ENCODE results near the gene IL23A.

Gene IL23A

DNA sequence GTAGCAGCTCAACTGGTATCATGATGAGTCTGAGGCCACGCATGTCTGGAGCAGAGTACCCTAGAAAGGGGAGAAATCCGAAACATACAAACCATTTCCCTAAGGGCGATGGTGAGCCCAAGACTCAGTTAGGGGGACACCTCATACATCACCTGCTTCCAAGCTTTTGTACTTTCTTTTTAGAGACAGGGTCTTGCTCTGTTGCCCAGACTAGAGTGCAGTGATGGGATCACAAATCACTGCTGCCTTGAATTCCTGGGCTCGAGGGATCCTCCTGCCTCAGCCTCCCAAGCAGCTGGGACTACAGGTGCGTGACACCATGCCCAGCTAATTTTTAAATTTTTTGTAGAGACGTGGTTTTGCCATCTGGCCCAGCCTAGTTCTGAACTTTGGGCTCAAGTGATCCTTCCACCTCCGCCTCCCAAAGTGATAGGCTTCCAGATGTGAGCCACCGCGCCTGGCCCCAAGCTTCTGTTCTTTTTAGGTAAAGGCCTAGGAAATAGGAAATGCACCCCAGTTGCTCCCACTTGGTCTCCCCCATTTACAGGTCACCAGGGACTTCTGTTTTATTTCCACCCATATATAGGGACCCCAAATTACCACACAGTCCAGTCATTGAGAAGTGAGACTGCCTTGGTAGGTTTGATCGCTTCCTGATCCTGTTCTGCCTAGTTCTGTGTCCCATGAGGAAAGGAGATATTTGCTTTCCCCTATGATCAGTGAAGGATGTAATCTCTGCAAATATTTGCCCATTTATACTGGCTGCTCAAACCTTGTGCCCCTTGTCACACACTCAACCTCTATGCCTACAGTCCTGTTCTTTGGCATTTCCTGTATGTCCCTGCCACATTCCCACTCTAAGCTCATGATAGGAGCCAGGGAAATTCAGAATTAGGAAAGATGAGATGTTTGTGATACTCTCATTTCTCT, 23.7 kb downstream of the IL23A start, which contains the start of gene APOF:
APOF (minus strand) TSS at position 728 of the 930 bp plus-strand sequence; CDS start at position 616, 112 bp downstream.
- DNase-seq: no peak

DNA sequence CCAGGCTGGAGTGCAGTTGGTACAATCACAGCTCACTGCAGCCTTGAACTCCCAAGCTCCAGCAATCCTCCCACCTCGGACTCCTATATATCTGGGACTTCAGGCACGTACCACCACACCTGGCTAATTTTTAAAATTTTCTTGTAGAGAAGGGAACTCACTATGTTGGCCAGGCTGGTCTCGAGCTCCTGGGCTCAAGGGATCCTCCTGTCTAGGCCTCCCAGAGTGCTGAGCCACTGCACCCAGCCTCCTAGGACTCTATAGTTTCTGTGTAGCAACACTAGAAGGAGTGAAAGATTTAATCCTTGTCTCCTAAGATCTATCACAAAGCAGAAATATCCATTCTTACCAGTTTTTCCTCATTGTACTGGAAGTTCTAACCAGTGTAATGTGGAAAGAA, 28.3 kb downstream of the IL23A start:
- no peak for DNase-seq

DNA sequence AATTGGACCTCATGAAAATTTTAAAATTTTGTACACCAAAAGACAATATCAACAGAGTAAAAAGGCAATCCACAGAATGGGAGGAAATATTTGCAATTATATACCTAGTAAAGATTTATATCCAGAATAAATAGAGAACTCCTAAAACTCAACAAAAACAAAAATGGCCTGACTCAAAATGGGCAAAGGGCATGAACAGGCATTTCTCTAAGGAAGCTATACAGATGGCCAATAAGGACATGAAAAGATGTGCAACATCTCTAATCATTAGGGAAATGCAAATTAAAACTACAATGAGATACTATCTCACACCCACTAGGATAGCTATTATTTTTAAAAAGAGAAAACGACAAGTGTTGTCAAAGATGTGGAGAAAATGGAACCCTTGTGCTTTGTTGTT, 34.8 kb downstream of the IL23A start:
- DNase-seq: no peak

DNA sequence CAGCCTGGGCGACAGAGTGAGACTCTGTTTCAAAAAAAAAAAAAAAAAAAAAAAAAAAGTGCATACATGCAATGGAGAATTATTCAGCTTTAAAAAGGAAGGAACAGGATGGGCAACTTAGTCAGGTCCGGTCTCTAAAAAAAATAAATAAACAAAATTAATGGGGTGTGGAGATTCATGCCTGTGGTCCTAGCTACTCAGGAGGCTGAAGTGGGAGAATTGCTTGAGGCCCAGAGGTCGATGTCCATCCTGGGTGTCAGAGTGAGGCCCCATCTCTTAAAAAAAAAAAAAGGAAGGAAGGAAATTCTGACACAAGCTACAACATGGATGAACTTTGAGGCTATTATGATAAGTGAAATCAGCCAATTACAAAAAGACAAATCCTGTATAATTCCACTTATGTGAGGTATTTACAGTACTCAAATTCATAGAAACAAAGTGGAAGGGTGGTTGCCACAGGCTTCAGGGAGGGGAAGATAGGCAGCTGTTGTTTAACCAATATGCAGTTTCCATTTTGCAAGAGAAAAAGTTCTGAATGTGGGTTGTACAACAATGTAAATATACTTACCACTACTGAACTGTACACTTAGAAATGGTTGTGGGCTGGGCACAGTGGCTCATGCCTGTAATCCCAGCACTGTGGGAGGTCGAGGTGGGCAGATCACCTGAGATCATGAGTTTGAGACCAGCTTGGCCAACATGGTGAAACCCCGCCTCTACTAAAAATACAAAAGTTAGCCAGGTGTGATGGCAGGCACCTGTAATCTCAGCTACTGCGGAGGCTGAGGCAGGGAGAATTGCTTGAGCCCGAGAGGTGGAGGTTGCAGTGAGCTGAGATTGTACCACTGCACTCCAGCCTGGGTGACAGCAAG, 36.3 kb downstream of the IL23A start:
- DNase-seq: no peak

DNA sequence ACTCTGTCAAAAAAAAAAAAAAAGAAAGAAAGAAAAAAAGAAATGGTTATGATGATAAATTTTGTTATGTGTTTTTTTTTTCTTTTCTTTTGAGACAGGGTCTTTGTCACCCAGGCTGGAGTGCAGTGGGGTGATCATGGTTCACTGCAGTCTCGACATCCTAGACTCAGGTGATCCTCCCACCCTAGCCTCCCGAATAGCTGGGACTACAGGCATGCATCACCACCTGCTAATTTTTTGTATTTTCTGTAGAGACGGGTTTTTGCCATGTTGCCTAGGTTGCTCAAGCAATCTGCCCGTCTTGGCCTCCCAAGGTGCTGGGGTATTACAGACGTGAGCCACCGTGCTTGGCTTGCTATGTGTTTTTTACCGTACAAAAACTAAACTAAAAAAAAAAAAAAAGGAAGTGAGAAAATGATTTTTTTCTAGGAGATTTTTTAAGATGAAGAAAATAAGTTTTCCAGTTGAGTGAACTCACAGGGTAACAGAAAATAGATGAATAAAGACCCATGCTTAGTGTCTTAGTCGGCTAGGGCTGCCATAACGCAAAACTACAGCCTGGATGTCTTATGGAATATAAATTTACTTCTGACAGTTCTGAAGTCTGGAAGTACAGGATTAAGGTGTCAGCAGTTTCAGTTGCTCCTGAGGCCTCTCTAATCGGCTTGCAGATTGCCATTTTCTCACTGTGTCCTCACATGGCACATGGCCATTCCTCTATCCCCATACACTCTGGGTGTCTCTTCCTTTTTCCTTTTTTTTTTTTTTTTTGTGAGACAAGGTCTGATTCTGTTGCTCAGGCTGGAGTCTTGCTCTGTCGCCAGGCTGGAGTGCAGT, 37.1 kb downstream of the IL23A start:
- no peak for DNase-seq

DNA sequence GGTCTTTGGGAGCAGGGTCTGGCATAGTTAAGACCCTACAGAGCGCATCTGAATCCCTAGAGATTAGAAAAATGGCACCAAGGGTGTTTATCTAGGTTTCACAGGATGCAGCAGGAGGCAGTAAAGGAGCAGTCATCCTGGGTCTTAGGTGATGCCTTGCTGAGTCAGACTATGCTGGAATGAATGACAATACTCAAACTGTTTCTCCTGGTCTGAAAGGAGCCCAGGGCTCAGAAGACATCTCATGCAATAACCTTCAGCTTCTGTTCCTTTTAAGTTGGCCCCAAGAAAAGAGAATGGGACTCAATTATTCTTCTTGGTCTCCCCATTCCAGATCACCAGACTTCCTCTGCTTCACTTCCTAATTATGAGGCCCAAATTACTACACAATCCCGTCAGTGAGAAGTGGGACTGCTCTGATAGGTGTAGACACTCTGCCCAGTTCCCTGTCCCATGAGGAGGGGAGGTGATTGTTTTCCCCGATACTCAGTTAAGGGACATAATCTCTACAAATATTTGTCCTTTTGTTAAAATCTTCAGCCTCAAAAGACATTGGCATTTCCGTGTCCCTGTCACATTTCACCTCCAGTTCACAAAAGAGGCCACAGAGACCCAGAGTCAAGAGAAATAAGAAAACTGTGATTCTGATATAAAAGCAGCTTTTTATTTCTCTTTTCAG, 38.8 kb downstream of the IL23A start:
- no peak for DNase-seq

DNA sequence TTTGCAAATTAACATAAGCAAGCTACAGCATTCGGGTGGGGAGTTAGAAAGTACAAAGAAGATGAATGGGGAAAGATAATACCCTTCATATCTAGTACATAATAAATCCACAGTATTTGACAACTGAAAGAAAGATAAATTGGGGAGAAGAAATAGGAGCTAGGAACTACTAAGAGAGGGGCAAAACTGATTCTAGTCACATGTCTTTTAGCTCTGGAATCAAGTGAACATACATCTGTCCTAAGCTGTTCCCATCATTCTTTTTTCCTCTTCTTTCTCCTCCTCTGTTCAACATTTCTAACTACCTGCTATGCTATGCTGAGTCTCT, 39.3 kb downstream of the IL23A start:
- DNase-seq: no peak

DNA sequence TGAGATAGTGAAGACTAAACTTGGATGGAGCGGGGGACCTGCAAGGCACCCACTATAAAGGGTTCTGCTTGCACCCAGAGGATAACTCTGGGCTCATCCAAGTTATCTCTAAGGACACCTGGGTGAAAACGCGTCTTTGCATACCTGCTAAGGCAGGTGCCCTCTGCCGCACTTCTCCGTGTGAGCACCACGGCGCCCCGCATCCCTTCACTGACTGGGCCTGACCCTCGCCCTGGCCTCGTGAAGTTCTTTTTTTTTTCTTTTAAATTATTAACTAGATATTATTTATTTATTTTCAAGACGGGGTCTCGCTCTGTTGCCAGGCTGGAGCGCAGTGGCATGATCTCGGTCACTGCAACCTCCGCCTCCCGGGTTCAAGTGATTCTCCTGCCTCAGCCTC, 43.9 kb downstream of the IL23A start:
- no peak for DNase-seq

DNA sequence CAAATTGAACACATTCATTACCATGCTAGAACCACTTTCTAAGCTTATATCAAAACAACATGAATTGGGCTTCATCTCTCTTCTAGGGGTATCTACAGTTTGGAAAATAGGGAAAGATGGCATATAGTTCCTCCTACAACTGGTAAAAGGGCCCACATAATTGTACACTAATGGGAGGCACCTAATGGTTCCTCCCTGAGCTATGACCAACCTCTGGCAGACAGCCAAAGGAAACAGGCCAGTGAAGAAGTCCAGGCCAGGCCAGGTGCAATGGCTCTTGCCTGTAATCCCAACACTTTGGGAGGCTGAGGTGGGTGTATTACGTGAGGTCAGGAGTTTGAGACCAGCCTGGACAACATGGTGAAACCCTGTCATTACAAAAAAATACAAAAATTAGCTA, 47.2 kb downstream of the IL23A start:
- DNase-seq: no peak

DNA sequence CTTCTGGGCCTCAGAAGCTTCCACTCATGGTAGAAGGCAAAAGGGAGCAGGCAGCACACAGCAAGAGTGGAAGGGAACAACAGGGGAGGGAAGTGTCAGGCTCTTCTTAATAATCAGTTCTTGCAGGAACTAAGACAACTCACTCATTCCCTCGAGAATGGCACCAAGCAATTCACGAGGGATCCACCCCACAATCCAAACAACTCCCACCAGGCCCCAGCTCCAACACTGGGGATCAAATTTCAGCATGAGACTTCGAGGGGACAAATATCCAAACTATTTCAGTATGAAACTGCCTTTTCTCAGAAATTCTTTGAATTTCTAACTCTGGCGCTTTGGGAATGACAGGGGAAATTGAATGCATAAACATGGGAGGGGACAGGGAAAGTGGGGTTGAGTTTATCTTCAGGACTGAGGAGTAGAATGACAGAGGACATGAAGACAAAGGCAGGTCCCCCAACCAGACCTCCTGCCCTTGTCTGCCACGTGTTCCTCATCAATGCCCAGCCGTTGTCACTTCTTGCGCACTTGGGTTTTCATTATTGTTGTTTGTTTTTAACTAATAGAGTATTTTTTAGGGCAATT, 48.6 kb downstream of the IL23A start:
- DNase-seq: no peak

DNA sequence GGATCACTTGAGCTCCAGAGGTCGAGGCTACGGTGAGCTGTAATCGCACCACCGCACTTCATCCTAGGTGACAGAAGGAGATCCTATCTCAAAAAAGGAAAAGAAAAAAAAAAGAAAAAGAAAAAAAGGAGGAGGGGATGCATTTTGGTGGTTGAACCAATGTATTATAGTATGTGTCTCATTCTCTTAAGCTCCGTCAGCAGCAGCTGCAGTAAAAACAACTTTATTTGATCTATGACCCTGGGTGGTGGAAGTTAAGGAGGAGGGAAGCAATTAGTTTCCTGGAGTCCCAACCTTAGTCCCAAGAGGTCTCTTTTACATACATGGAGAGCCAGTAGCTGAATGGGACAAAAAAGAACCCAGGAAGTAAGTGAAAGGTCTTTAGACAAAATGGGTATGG, 50.7 kb downstream of the IL23A start:
- DNase-seq: no peak

Measured in COR-L47 (cell line).